K562 (cell line): ENCODE data around the gene PRTFDC1. TPM values are rescaled to one million over a fixed set of nuclear protein-coding genes. Genes with fewer than 3 reads are reported as not detected.
A peak's percentile ranks its signal among the peaks of the same experiment; 100 is the strongest.

Experiments used
- ARID3A ChIP-seq: IDR thresholded peaks from 2 replicates; pipeline ENCODE4 v1.6.1; 2012; ENCODE audit warnings: low read depth, low read length, improper control_type of control experiment, borderline replicate concordance
- DEAF1 ChIP-seq: fragments of 450-650 bp; formaldehyde crosslinking; IDR thresholded peaks from 2 replicates; pipeline ENCODE4 v1.4.0; 2020; ENCODE audit warnings: mild to moderate bottlenecking, moderate library complexity
- EHMT2 ChIP-seq: fragments of 450-650 bp; IDR thresholded peaks from 2 replicates; pipeline ENCODE4 v1.6.1; 2018; ENCODE audit warnings: antibody characterized with exemption
- ETV1 ChIP-seq: fragments of 450-650 bp; conservative IDR thresholded peaks from 2 replicates; pipeline ENCODE4 v1.6.1; 2016; ENCODE audit warnings: missing genetic modification characterization, control low read depth, low read depth, missing compliant biosample characterization
- FOXJ3 ChIP-seq: sonication (generic); formaldehyde crosslinking; IDR thresholded peaks from 2 replicates; pipeline ENCODE4 v1.4.0; 2020; ENCODE audit warnings: mild to moderate bottlenecking, missing genetic modification reagents
- IRF9 ChIP-seq: fragments of 450-650 bp; IDR thresholded peaks from 2 replicates; pipeline ENCODE4 v1.6.1; 2016; ENCODE audit warnings: missing biosample characterization, missing genetic modification characterization
- SRF ChIP-seq, 2 experiments: fragments of 250-450, 450-650 bp in 1 of 2; sonication (Bioruptor Pico) in 1 of 2; sonication (generic) in 1 of 2; formaldehyde crosslinking; IDR thresholded peaks; 2 replicates each; pipeline versions ENCODE4 v1.5.0 to v1.5.1; 2020 to 2022; ENCODE audit warnings: mild to moderate bottlenecking in 1 of 2, missing genetic modification reagents in 1 of 2
- STAT5B ChIP-seq: fragments of 250-450 bp; sonication (Bioruptor Pico); IDR thresholded peaks from 2 replicates; pipeline ENCODE4 v1.8.0; 2021; ENCODE audit warnings: mild to moderate bottlenecking, inconsistent platforms
- TBL1XR1 ChIP-seq, 2 experiments: IDR thresholded peaks; 2 replicates each; pipeline ENCODE4 v1.6.1; 2012; ENCODE audit warnings: improper control_type of control experiment in 2 of 2, low read length in 2 of 2, mild to moderate bottlenecking in 1 of 2
- ZBTB11 ChIP-seq, 3 experiments: fragments of 200-800 bp in 1 of 3; fragments of 250-450 bp in 1 of 3; fragments of 450-650 bp in 1 of 3; sonication (Bioruptor Pico) in 1 of 3; sonication (Bioruptor generic) in 1 of 3; formaldehyde crosslinking in 1 of 3; IDR thresholded peaks; 2 replicates each; pipeline versions ENCODE4 v1.6.1 to v1.8.0; 2016 to 2022; ENCODE audit warnings: mild to moderate bottlenecking in 2 of 3, missing genetic modification characterization in 2 of 3, missing compliant biosample characterization in 1 of 3, moderate library complexity in 1 of 3
- ZFP36 ChIP-seq: fragments of 150-350 bp; IDR thresholded peaks from 2 replicates; pipeline ENCODE4 v1.6.1; 2018; ENCODE audit warnings: low read length, low read depth; ENCODE audit not compliant: partially characterized antibody
- ZKSCAN1 ChIP-seq: fragments of 150-350 bp; IDR thresholded peaks from 2 replicates; pipeline ENCODE4 v1.6.1; 2016; ENCODE audit warnings: low read depth, low read length
- ZNF134 ChIP-seq: fragments of 250-450 bp; sonication (Bioruptor Pico); conservative IDR thresholded peaks from 2 replicates; pipeline ENCODE4 v1.4.0; 2020
- ZNF518B ChIP-seq: fragments of 250-450 bp; sonication (Bioruptor Pico); IDR thresholded peaks from 2 replicates; pipeline ENCODE4 v1.5.0; 2021; ENCODE audit warnings: mild to moderate bottlenecking, moderate library complexity
- ZNF584 ChIP-seq: fragments of 200-800 bp; sonication (Bioruptor generic); IDR thresholded peaks from 2 replicates; pipeline ENCODE4 v1.6.1; 2016; ENCODE audit warnings: low read depth, mild to moderate bottlenecking, missing genetic modification characterization, missing compliant biosample characterization
- ZNF79 ChIP-seq: fragments of 250-450 bp; sonication (Bioruptor Pico); IDR thresholded peaks from 2 replicates; pipeline ENCODE4 v1.4.0; 2020; ENCODE audit warnings: low read depth, mild to moderate bottlenecking, moderate library complexity
- polyA plus RNA-seq, 8 experiments: library from polyadenylated mRNA; depleted of rRNA in 4 of 8; stranded (reverse) in 5 of 8; unstranded in 3 of 8; fragments of >200 nt; fragmentation: Nextera tagmentation in 2 of 8; fragmentation: Illumina TruSeq in 1 of 8; extraction: Ambion mirVana in 2 of 8; extraction: Trizol in 1 of 8; gene quantifications; 2 replicates each; pipeline versions ENCODE4 v1.2.1 to v1.2.3, GENCODE V29; 2011 to 2014; ENCODE audit warnings: inconsistent platforms in 1 of 8, missing spikeins in 1 of 8
- total RNA-seq, 7 experiments: library from RNA; depleted of rRNA in 6 of 7; stranded (reverse); fragments of >200 nt in 6 of 7; fragmentation: Illumina TruSeq in 2 of 7; extraction: Trizol in 2 of 7; gene quantifications; 2 replicates each; pipeline versions ENCODE4 v1.2.1 to v1.2.3, GENCODE V29; 2011 to 2021; ENCODE audit warnings: low replicate concordance in 1 of 7

Gene PRTFDC1
- total and polyA plus RNA-seq, 9 of the 15 experiments (the other 6 are each of a cell fraction or from before 2014, with no cell fraction given): 7.0 to 27.6 (median 10.0) TPM

- TF ChIP-seq ZFP36 (no peak), ZNF134 (CRISPR knock-in tag) (no peak), SRF (CRISPR knock-in tag; IDR thresholded peaks at IDR 0.05) (no peak), EHMT2 (no peak), STAT5B (no peak), ZNF79 (CRISPR knock-in tag) (no peak), ZNF584 (CRISPR knock-in tag) (no peak), TBL1XR1 (IDR thresholded peaks at IDR 0.05; ENCODE audit: low read length in 2 of 2) (no peak), ZKSCAN1 (no peak), ARID3A (0 out of 2 replicates have a peak, but pooled peaks have one; percentile 14), ETV1 (tag) (no peak), DEAF1 (0 out of 2 replicates have a peak, but pooled peaks have one; percentile 26), ZBTB11 (CRISPR knock-in tag; IDR thresholded peaks at IDR 0.05) (no peak), FOXJ3 (CRISPR knock-in tag) (no peak), IRF9 (tag) (no peak), ZNF518B (no peak)
Measured at GRCh38 chr10:24989867-24990266, 37.5 kb upstream of the PRTFDC1 start (continued).
